Subcutaneous adipose tissue (tissue), 4 donors: ENCODE data around the gene MLLT3. TPM values are rescaled to one million over a fixed set of nuclear protein-coding genes. Genes with fewer than 3 reads are reported as not detected.

Source experiments
- total RNA-seq, 4 donors: library from RNA; depleted of rRNA; stranded (reverse); fragments of >200 nt; gene quantifications; one replicate each; pipeline ENCODE4 v1.1.0, GENCODE V29; 2016
- TF ChIP-seq, protein P1 (sequence below): fragments of 450-650 bp; IDR thresholded peaks from one replicate; pipeline ENCODE4 v1.5.1; 2016; ENCODE audit warnings: low read depth, mild to moderate bottlenecking, control low read depth, antibody characterized with exemption, moderate library complexity

The MLLT3 gene
- total RNA-seq, 4 donors from 2014 or later = 10.2 to 15.3 (median 11.0) TPM

DNA sequence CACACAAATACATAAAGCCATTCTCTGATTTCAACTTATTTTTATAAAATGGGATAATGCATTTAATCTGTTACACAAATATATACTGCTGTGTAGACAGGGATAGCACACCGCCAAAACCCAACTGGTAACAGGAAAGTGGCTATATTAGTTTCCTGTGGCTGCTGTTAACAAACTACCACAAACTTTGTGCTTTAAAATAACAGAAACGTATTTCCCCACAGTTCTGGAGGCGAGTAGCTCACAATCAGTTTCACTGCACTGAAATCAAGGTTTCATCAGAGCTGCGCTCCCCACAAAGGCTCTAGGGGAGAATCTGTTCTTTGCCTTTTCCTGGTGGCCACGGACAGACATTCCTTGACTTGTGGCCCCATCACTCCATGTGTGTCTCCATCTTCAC is 94.0 kb downstream of the MLLT3 start:
- TF ChIP-seq, protein P1, sequence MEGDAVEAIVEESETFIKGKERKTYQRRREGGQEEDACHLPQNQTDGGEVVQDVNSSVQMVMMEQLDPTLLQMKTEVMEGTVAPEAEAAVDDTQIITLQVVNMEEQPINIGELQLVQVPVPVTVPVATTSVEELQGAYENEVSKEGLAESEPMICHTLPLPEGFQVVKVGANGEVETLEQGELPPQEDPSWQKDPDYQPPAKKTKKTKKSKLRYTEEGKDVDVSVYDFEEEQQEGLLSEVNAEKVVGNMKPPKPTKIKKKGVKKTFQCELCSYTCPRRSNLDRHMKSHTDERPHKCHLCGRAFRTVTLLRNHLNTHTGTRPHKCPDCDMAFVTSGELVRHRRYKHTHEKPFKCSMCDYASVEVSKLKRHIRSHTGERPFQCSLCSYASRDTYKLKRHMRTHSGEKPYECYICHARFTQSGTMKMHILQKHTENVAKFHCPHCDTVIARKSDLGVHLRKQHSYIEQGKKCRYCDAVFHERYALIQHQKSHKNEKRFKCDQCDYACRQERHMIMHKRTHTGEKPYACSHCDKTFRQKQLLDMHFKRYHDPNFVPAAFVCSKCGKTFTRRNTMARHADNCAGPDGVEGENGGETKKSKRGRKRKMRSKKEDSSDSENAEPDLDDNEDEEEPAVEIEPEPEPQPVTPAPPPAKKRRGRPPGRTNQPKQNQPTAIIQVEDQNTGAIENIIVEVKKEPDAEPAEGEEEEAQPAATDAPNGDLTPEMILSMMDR = no peak

DNA sequence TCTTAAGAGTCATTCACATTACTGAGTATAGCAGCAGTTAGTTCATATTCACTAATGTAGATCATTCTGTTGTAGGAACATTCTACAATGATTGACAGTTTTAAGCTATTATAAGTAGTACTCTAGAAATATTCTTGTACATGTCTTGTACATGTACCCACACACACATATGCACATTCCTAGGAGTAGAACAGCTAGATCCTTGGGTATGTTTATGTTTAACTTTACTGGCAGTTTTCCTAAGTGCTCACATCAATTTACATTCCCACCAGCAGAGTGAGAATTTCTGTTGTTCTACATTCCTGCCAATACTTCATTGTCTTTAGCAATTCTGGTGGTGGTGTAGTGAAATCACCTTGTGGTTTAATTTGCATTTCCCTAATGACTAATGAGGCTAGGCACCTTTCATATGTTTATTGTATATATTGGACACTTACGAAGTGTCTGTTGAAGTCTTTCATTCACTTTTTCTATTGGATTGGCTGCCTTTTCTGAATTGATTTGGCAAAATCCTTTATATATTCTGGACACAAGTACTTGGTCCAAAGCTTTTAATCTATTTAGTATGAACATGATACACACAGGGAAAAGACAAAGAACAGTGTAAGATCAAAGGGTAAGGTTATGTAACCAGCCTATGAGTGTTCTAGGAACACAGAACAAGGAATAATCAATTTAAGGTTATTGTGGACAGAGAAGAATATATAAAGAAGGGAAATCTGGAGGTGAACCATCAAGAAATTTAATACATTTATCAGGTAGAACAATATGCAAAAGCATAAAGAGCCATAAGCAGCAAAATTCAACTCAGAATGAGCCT is 95.6 kb downstream of the MLLT3 start:
- TF ChIP-seq, protein P1 = no peak

DNA sequence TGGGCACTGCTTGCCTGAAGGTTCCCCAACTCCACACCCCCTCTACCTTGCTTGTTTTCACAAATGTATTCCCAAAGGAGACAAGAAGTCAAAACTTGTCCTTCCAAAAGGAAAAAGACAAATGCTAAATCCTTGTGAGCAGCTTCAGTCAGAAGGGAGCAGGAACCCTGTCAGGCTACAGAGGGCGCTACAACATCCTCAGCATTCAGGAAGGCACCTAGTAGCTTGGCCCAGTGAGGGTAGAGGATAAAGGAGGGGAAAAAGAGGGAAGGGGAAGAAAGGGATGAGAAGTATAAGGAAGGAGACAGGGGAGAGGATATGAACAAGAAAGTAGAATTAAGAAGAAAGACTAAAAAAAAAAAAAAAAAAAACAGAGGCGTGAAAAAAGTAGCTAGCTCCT is 97.5 kb downstream of the MLLT3 start:
- TF ChIP-seq, protein P1 = no peak

DNA sequence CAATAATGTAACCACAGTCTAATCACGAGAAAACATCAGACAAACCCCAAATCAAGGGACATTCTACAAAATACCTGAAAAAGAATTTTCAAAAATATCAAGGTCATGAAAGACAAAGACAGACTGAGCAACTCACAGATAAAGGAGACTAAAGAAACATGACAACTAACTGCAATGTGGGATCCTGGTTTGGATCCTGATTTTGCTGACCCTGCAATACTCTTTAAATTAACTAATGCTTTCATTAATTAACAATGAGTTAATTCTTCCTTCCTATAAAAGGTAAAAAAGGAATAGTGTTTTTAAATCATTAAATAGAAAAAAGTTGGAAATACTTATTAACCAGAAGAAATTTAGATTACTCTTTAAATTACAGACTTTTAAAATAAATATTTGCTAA is 103.6 kb downstream of the MLLT3 start:
- TF ChIP-seq, protein P1 = no peak

DNA sequence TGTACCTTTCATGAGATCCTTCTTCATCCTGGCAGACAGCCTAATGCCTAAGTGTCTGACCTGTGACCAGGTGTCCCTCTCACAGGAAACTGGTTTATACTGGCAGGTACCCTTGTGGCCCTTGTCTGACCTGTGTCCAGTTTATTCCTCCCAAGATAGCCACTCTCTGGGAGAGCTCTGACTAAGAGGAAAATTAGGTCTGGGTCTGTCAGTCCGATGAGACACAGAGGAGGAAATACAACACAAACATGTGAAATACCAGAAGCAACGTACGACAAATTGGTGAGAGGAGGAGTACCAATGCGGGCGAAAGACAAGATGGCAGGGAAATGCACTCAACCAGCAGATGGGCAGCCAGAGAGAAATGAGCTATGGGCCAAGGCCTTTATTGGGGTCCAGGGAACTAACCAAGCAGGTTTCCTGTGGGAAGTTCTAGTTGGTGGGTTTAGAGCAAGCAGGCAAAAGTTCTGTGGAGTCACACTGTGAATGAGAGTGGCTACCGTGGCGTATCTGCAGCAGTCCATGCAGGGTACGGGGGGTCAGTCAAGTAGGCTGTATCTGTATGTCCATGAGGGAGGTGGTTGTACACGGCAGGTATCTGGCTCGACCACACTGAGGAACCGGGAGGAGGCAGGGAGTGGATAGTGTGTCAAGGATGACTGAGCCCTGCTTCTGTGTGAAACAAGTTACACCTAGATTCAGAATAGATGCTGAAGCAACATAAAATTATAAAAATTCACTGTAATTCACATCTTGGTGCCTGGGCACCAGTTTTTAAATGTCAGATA is 109.0 kb downstream of the MLLT3 start:
- TF ChIP-seq, protein P1 = no peak

DNA sequence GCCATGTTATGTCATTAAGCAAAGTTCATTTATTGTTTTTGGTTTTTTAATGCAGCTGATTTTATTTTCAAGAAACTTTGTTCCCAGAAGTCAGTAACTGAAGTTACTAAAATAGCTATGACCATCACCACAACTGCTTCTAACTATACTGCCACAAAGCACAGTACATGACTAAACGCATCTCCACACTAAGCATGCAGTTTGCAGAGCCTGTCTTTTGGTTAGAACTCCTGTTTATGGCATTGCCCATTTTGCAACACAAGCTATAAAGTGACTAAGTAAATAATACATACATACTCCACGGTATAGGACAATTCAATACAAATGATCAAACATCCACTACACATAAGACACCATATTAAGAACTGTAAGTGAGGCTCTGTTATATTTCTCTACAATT is 109.7 kb downstream of the MLLT3 start:
- TF ChIP-seq, protein P1 = no peak

DNA sequence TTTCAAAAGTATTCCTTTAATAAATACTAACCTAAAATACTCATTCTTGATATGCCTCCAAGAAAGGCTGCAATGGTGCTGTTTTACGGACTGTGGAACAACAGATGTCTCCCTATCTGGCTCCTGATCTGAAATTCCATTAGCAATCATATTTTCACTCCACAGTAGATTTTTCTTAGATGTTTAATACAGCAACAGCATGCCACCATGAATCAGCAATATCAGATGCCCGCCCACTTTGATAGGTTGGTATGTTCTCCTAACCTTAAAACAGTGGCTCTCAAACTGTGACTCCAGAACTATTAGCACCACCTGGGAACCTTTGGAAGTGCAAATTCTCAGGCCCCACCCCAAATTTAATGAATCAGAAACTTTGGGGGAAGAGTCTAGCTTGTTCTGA is 110.2 kb downstream of the MLLT3 start:
- TF ChIP-seq, protein P1 = no peak
